ENCODE measurements around the gene COL16A1. TPM values are rescaled to one million over a fixed set of nuclear protein-coding genes. Genes with fewer than 3 reads are reported as not detected.

COL16A1 gene
- total RNA-seq, 1 donor from 2014 or later: 11.8 TPM

DNA sequence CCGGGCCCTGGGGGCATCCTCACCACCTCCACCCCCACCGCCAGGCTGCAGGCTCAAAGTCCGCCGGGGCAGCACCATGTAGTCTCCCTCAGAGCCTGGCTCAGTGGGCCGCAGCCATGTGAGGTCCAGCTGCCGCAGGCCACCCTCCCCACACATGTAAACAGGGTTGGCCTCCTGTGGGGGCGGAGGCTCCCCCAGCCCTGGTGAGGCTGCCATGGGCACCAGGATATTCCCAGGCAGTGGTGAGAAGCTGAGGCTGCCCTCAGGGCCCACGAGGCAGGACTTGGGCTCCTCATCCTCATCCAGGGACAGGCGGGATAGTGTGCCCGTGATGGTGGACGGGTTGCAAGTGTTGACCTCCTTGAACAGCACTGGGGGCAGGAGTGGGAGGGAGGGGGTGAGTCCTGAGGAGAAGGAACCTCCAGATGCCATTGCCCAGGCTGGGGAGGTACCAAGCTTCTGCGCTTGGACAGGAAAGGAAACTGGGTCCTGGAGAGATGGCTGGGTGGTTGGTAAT, 27.3 kb upstream of the COL16A1 start:
- TF ChIP-seq CTCF (IDR thresholded peaks at IDR 0.05): no peak
- DNase-seq (no peak), ATAC-seq (no peak)
- no peaks in the 10 kb centered on the region for H3K9me3 ChIP-seq
- no peak overlapping the region for H3K27ac ChIP-seq
- intact Hi-C loops (cut with DNase I): no loop called here
- H3K4me3 ChIP-seq: no peak overlapping the region
- no peaks in the 10 kb centered on the region for H3K4me1 ChIP-seq
- peaks cover 8% of the 10 kb centered on the region for H3K27me3 ChIP-seq (ENCODE audit: low read depth)
- no peaks in the 10 kb centered on the region for H3K36me3 ChIP-seq

DNA sequence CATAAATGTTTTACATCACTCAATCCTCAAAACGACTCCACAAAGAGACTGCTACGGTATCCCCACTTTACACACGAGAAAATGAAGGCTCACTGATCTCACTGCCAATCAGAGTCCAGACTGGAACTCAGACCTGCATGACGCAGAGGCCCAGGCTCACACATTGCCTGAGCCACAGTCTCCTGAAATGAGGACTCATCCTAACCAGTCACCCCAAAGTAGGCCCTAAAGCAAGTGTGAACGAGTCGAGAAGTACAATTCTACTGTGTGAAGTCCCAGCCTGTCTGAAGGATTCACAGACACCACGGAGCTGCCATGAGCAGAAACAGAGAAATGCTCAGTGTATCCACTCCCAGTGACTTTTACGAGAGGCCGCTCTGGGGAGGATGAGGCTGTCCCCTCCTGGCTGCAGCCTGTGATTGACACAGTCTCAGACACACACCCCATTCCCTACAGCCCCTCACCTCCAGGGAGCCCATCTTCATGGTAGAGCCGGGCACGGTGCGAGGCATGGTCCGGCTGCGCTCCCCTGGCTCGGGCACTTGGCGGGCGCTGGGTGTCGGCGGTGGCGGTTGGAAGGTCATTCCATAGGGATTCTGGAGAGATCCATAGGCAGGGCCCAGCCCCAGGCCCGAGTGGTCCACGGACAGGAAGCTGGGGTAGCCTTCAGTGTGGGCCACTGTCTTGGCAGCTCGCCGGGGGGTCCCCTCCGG, 26.7 kb upstream of the COL16A1 start:
- intact Hi-C loops (cut with DNase I): no loop called here
- no peak overlapping the region for H3K27ac ChIP-seq
- no peaks in the 10 kb centered on the region for H3K36me3 ChIP-seq
- no peak for TF ChIP-seq CTCF (IDR thresholded peaks at IDR 0.05)
- H3K4me1 ChIP-seq: no peaks in the 10 kb centered on the region
- DNase-seq (no peak), ATAC-seq (no peak)
- H3K4me3 ChIP-seq: no peak overlapping the region
- H3K27me3 ChIP-seq (ENCODE audit: low read depth): peaks cover 8% of the 10 kb centered on the region
- H3K9me3 ChIP-seq: no peaks in the 10 kb centered on the region

DNA sequence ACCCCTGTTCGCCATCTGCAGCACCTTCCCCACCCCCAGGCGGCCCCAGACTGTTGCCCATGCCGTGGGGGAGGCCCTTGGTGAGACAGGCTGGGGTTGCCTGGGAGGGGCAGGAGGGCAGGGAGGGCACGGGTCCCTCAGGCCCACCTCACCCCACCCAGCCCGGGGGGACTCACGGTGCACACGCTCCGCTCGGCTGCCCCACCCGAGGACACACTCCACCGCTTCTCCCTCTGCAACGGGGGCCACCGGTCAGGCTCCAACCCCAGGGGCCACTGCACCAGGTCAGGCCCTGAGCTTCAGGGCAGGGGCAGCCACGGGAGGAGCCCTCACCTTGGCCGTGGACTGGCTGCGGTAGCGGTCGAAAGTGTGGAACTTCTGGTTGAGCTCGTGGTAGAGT, 24.0 kb upstream of the COL16A1 start:
- Histone ChIP-seq H3K4me1 (no peaks in the 10 kb centered on the region), H3K9me3 (no peaks in the 10 kb centered on the region), H3K27ac (no peak overlapping the region), H3K36me3 (no peaks in the 10 kb centered on the region), H3K27me3 (ENCODE audit: low read depth) (peaks cover 12% of the 10 kb centered on the region), H3K4me3 (no peak overlapping the region)
- no peak for TF ChIP-seq CTCF (IDR thresholded peaks at IDR 0.05)
- ATAC-seq (peak; percentile 5 to 7), DNase-seq (no peak)
- intact Hi-C loops (cut with DNase I): no loop called here

- Histone ChIP-seq H3K27me3 (ENCODE audit: low read depth) (peaks cover 15% of the 10 kb centered on the region), H3K36me3 (no peaks in the 10 kb centered on the region), H3K9me3 (no peaks in the 10 kb centered on the region), H3K4me1 (no peaks in the 10 kb centered on the region), H3K27ac (no peak overlapping the region), H3K4me3 (no peak overlapping the region)
- ATAC-seq (no peak), DNase-seq (no peak)
- no peak for TF ChIP-seq CTCF (IDR thresholded peaks at IDR 0.05)
- intact Hi-C loops (cut with DNase I): no loop called here
Measured at GRCh38 chr1:31727195-31727594, 23.4 kb upstream of the COL16A1 start.

DNA sequence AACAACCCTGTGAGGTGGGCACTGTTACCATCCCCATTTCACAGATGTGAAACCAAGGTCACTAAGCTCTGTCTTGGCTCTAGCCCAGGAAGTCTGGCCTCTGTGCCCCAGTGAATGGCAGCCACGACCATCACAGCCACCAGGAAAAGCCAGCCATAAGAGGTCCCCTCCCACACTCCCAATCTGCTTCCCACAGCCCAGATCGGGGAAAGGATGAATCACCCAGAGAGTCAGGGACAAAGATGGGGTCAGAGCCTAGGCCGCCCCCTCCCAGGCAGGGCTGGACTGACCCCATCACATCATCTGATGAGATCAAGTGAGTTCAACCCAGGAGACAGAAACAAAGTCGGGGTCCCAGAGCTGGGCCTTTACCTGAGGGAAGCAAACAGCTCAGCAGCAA, 22.9 kb upstream of the COL16A1 start:
- Histone ChIP-seq H3K4me1 (no peaks in the 10 kb centered on the region), H3K4me3 (no peak overlapping the region), H3K9me3 (no peaks in the 10 kb centered on the region), H3K36me3 (no peaks in the 10 kb centered on the region), H3K27ac (no peak overlapping the region), H3K27me3 (ENCODE audit: low read depth) (peaks cover 15% of the 10 kb centered on the region)
- no peak for ATAC-seq
- intact Hi-C loops (cut with DNase I): no loop called here
- DNase-seq: no peak
- no peak for TF ChIP-seq CTCF (IDR thresholded peaks at IDR 0.05)
